GM21723 (cell line): ENCODE results near the gene CA14.
"Not testable (repeated sequence)": the region's sequence is repeated elsewhere in the genome, so short reads cannot be mapped to it uniquely, and the experiment has no call there.

Experiments used
- ATAC-seq: cut with Tn5 transposase; IDR thresholded peaks from one replicate; pipeline ENCODE4 v1.9.1; 2021; ENCODE audit warnings: mild to moderate bottlenecking, moderate library complexity; ENCODE audit not compliant: unreplicated experiment

The CA14 gene

DNA sequence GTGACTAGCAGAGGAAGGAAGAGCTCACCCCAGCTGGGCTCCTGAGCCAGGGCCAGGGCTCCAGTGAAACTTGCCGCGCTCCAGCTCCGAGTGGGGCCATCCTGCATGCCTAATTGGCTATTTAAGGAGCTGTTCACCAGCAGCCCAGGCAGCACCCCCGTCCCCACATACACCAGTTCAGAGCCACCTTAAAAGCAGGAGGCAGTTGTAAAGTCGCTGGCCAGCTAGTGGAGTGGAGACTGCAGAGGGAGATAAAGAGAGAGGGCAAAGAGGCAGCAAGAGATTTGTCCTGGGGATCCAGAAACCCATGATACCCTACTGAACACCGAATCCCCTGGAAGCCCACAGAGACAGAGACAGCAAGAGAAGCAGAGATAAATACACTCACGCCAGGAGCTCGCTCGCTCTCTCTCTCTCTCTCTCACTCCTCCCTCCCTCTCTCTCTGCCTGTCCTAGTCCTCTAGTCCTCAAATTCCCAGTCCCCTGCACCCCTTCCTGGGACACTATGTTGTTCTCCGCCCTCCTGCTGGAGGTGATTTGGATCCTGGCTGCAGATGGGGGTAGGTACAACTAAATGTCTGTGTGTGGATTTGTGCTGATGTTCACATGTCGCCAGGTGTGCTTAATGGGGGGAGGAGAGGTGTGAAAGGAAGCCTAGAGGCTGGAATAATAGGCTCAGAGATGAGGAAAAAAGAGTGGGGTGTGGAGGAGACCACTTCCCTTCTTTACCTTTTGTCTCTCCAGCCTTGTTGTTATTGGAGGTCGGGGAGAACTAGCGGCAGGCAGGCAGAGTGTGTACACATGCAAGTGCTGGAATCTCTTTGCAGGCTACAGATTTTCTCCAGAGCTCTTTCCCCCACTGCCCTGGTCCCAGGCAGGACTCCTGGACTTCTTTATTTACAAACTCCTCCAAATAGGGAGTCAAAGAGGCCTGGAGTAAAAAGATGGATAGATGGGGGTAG is at the start of gene CA14:
CA14 (plus strand) TSS at position 151 of the 962 bp plus-strand sequence; CDS start at position 506, 355 bp downstream.
- ATAC-seq, result no peak

DNA sequence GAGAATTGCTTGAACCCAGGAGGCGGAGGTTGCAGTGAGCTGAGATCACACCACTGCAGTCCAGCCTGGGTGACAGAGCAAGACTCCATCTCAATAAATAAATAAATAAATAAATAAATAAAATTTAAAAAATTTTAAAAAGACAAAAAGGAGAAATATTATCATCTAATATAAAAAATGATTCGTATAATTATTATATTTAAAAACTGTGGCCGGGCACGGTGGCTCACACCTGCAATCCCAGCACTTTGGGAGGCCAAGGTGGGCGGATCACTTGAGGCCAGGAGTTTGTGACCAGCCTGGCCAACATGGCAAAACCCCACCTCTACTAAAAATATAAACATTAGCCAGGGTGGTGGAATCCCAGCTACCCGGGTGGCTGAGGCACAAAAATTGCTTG is 49.1 kb upstream of the CA14 start:
- not testable (repeated sequence) for ATAC-seq

DNA sequence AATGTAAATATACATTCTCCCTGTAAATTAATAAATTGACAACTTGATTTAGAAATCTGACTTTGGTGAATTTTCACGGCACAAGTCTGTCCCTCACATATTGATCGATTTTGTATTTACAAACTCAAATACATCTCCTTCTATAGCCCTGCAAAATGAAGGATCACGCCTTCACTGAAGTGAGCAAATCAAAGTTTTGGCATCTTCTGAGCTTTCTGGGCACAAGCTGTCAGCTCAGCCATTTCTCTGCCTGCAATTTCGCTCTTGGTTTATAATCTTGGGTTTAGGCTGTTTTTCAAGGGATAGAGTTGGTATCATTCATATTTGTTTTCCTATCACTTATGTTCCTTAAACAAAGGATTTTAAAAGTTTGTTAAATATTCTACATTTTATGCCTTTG is 47.5 kb upstream of the CA14 start:
- no peak for ATAC-seq

DNA sequence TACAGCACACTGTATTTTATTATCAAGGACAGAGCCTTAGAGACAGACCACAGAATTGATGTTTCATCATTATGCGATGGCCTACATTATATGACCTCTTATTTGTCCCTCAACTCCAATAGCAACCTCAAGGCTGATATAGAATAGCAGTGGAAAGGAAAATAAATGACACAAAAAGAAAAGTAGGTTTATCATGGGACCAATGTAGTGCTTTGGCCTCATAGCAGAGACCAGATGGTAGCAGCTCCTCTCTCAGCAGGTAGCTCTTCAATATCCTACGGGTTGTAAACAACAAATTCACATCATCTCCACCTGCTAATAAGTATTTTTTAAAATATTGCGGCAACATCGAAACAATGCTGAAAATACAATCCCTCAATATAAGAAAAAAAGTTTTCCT is 46.9 kb upstream of the CA14 start:
- ATAC-seq, result no peak

DNA sequence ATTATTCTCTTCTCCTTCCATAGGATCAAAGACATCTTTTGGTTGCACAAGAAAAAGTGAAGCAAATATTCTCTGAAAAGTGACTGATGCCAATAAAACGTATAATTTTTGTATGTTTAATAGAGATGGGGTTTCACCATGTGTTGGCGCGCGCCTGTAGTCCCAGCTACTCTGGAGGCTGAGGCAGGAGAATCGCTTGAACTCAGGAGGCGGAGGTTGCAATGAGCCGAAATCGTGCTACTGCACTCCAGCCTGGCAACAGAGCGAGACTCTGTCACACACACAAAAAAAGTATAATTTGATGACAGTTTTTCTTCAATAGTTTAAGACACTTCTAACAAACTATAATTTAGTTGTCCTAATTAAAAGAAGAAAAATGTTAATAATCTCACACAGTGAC is 45.5 kb upstream of the CA14 start:
- ATAC-seq, result no peak

DNA sequence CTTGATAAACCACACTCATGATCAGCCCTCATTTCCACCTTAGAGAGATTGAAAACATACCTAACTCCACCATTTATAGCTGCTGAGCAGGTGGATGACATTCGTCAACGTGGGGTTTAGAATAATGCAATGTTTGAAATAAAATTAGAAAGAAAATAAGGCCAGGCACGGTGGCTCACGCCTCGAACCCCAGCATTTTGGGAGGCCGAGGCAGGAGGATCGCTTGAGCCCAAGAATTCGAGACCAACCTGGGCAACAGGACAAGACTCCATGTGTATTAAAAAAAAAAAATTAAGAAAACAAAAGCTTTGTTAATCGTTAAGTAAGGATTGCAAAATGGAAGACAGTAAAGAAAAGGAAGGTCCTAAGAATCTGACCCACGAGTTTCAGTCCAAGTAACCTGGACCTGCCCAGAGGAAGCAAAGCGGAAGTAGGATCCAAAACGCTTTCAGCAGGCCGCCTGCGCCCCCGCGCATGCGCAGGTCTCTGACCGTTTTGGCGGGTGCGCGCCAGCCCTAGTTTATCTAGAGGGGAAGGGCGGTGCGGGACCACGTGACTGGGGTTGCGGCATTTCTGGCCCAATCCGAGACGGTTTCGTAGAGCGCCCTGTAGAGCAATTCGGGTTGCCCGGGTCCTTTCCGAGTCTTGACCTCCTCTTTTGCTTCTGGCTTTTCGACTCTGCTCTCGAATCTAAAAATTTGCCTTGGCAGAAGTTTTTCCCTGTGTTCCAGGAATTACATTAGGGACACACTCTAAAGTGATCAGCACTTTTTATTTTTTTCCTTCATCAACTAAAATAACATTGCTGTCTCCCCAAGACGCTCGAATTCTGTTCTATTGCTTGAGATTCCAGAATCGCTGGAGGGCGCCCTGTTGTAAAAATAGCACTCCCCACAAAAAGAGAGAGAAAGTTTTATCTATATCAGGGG is 44.1 kb upstream of the CA14 start:
- peak; percentile 73 for ATAC-seq

DNA sequence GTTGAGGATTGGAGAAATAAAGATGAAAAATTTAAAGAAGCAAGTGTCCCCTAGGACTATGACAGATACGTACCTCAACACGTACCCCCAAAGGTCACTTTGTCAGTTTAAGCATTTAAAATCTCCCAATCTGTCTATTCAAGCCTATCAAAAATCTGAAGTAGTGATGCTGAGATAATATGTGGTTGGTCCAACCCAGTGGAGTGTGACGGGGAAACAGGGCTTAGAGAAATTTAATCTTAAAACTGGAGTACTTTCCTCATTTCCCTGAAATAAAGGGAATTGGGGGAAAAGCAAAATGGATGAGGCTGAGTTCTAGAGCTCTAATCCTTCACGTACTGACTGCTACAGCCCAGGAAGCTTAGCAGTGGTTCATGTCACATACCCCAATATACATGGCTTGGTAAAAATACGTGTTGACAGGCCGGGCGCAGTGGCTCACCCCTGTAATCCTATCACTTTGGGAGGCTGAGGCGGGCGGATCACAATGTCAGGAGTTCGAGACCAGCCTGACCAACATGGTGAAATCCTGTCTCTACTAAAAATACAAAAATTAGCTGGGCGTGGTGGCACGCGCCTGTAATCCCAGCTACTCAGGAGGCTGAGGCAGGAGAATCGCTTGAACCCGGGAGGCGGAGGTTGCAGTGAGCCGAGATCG is 43.3 kb upstream of the CA14 start:
- ATAC-seq, result not testable (repeated sequence)

DNA sequence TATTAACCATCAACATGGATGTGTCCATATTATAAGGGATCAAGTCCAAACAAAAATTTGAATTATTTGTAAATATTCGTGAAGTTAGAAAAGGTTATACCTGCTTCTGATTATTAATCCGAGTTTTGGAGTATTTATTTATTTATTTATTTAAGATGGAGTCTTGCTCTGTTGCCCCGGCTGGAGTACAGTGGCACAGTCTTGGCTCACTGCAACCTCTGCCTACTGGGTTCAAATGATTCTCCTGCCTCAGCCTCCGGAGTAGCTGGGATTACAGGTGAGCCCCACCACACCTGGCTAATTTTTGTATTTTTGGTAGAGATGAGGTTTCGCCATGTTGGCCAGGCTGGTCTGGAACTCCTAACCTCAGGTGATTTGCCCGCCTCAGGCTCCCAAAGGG is 41.7 kb upstream of the CA14 start:
- ATAC-seq, result not testable (repeated sequence)

DNA sequence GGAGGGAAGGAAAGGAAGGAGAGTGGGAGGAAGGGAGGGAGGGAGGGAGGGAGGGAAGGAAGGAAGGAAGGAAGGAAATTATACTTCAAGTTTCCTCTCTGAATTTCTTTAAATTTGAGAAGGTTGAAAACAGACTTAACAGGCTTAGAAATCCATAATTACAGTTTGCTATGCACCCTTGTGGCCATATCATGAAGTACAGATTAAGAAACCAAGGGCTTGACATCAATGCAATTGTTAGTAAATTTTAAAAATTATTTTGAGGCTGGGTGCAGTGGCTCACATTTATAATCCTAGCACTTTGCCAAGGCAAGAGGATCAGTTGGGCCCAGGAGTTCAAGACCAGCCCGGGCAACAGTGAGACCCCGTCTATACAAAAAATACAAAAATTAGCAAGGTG is 36.0 kb upstream of the CA14 start:
- ATAC-seq, result no peak

DNA sequence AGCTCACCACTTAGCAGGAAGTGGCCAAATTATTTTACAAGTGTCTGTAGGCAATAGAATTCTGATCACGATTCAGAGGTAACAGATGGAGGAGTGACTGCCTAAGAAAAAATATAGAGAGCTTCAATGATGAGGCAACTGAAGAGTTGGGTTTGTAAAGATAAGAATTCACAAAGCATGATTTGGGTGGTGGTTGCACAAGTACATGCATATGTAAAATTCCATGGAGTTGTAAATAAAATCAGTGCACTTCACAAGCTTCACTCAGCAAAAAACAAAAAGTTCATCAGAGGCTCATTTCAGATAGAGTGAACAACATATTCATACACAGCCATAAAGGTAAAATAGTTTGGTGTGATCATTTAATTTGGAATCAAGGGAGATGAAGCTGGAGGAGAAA is 32.6 kb upstream of the CA14 start:
- no peak for ATAC-seq

DNA sequence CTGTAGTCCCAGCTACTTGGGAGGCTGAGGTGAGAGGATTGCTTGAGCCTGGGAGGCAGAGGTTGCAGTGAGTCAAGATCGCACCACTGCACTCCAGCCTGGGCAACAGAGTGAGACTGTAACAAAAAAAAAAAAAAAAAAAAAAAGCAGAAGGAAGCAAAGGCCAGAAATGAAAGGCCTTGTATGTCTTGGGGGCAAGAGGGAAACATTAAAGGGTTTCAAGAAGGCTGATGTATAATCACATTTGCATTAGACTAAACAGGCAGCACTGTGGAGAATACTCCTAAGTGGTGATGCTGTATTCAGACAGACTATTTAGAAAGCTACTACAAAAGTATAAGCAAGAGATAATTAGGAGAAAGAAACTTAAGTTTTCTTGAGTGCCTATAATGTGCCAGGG is 32.0 kb upstream of the CA14 start:
- ATAC-seq, result no peak

DNA sequence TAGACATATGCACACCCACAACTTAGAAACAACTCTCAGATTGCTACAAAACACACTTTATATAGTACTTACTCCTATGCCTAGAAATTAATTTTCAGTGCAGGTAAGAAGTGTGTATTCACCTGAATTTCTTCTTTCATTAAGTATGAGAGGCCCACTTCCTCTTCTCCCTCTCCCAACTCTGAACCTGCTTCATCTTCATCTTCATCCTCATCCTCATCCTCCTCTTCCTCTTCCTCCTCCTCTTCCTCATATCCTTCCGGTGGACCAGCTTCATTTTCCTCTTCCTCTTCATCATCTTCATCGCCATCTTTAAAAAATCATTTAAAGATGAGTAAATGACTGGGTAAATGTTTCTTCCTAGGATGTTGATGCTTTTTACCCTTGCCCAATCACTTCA is 31.1 kb upstream of the CA14 start:
- no peak for ATAC-seq

DNA sequence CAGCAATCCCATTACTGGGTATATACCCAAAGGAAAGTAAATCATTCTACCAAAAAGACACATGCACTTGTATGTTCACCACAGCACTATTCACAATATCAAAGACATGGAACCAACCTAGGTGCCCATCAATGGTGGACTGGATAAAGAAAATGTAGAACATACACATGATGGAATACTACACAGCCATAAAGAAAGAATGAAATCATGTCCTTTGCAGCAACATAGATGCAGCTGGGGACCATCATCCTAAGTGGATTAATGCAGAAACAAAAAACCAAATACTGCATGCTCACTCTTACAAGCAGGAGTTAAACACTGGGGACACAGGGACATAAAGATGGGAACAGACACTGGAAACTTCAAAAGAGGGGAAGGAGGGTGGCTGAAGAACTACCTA is 30.3 kb upstream of the CA14 start:
- no peak for ATAC-seq

DNA sequence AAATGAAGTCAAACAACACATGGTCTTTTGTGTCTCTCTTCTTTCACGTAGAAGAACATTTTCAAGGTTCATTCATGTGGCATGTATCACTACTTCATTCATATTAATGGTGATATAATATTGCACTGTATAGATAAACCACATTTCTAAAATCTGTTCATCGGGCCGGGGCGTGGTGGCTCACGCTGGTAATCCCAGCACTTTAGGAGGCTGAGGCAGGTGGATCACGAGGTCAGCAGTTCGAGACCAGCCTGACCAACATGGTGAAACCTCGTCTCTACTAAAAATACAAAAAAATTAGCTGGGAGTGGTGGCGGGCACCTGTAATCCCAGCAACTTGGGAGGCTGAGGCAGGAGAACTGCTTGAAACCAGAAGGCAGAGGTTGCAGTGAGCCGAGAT is 29.3 kb upstream of the CA14 start:
- ATAC-seq, result not testable (repeated sequence)

DNA sequence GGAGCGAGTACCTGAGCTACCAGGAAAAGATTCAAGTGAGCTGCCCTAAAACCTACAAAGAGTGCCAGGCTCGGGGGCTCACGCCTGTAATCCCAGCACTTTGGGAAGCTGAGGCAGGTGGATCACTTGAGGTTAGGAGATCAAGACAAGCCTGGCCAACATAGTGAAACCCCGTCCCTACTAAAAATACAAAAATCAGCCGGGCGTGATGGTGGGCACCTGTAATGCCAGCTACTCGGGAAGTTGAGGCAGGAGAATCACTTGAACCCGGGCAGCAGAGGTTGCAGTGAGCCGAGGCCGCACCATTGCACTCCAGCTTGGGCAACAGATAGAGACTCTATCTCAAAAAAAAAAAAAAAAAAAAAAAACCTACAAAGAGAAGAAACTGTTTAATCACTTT is 24.7 kb upstream of the CA14 start:
- not testable (repeated sequence) for ATAC-seq

DNA sequence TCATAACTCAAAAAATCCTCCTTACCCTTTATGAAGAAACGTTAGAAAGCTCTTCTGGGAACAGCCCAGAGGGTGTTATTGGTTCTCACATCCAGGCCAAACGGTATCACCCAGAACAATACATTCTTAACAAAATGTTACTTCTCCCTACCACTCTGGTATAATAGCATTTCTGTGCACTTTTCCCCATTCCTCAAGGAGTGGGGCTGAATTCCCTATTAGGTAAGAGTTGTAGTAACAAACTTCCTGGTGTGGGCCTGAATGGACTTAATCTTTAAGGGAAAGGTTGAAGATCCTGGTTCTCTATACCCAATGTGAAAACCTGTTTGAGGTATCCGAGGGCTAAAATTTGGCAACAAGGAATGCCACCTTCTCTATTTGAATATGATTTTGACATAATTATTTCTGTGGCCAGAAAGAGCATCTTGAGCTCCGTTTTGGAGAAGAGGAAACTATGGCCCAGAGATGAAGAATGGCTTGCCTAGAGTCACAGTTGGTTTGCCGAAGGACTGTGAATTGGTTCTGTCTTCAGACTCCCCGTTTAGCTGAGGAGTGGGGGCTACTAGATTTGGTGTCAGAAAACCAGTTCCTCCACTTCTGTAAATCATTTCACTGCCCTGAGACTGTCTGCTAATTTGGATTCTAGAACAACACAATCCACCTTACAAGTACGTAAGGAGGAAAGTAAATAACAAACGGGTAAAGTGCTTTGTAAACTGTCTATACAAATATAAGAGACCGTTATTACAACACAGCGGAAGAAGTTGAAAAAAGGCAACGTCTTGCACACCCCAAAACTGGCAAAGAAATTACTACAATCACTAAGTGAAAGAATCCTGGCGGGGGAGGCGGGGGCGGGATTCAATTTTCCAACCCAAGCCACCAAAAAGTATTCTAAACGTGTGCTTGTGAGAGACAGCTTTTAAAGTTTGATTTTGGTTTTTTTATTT is 23.9 kb upstream of the CA14 start:
- ATAC-seq, result no peak

DNA sequence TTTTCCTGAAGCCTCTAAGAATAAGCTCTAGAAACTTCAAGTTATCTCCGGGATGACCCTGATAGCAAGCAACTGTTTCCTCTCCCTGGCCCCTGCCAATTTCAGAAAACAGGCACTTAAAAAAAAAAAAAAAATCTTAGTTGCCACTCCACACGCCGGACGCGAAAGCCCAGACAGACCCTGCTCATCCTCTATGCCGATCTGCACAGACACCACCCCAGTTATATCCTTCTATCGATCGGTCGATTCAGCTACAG is 23.3 kb upstream of the CA14 start:
- ATAC-seq, result no peak

DNA sequence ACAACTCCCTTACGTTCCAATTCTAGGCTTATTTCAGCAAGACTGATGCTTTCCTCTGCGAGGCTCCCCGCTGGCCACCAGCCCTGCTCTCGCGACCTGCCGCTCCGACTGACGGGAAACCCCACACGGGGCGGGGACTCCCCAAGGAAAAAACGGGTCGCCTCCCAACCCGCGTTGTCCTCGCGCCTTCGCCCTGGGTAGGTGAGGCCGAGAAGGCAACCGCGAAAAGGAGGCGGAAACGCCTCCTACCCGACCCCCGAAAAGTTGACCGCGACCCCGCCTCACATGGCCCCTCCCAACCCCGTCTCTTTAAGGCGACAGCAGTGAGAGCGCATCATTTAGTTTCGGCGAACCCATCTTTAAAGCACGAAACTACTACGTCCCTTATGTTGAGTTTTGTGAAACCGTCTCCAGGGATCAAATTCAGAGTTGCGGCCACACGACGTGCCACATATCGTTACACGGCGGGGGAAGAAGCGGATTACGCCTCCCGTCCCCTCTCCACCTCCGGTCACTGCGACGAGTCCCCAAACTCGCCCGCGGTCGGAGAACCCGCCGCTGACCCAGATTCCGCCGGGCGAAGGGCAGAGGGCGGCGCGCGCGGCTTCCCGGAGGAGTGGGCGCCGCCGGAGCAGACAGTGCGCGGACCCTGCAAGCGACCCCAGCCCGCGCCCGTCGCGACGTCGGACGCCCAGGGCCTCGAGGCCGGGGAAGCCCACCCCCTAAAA is 22.8 kb upstream of the CA14 start:
- peak; percentile 65 for ATAC-seq

DNA sequence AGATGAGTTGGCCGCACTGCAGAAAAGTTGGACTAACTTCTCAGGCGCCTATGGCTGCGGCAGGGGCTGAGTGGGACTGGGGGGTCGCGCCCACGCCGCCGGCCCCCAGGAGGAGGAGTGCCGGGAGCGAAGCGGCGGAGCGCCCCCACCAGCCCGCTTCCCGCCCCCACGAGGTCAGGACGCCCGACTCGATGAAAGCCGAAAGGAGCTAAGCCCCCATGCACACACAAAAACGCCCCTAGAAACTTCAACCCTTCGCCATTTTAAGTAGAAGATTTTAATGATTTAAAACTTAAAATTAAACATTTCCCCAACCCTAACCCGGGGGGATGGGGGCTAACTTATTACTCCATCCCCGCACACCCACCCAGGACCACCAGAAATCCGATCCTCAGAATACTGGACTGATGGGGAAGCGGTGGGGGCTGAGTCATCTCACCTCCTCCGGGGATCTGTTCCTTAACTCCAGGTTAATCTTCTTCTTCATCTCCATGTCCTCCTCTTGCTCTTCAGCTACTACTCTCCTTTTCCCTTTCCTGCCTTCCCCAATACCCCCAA is 22.2 kb upstream of the CA14 start:
- ATAC-seq, result no peak
